ENCODE results near the gene USP31. TPM values are rescaled to one million over a fixed set of nuclear protein-coding genes. Genes with fewer than 3 reads are reported as not detected.

The USP31 gene
- total and polyA plus RNA-seq, 2 of the 13 experiments (the other 11 are each of a cell fraction or from before 2014, with no cell fraction given), result 22.5 to 23.3 TPM

DNA sequence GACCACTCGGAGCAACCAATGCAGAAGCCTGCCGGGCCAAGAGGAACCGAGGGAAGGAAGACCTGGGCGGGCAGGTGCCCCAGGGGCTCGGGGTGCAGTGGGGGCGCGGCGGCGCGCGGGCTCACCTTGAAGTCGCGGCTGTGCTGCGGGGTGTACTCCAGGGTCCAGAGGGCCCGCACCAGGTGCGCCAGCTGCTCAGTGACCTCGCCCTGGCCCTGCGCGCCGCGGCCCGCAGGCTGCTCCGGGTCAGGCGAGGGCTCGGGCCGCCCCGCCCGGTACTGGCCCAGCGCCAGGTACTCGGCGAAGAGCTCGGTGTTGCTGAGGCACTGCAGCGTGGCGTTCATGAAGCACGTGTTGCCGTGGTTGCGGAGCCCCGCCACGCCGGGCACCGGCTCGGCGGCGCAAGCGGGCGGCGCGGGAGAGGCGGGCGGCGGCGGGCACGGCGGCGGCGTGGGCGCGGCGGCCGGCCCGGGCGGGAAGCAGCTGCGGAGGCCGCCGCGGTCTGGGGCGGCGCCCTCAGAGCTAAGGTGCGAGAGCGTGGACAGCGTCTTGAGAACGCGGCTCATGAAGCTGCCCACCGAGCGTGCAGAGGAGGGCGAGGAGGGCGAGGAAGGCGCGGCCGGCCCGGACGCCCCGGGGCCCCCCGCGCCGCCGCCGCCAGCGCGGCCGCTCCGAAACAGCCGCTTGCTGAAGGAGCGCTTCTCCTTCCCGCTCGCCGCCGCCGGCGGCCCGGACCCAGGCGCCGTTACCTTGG, 562 bp downstream of the USP31 start (continued):
- TF ChIP-seq ZBTB33 (CRISPR knock-in tag; IDR thresholded peaks at IDR 0.05), result no peak; the same call in none of the 2 replicates
- TF ChIP-seq, protein P1, sequence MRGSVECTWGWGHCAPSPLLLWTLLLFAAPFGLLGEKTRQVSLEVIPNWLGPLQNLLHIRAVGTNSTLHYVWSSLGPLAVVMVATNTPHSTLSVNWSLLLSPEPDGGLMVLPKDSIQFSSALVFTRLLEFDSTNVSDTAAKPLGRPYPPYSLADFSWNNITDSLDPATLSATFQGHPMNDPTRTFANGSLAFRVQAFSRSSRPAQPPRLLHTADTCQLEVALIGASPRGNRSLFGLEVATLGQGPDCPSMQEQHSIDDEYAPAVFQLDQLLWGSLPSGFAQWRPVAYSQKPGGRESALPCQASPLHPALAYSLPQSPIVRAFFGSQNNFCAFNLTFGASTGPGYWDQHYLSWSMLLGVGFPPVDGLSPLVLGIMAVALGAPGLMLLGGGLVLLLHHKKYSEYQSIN (CRISPR knock-in tag; IDR thresholded peaks at IDR 0.05; ENCODE audit: borderline replicate concordance), result no peak
- TF ChIP-seq ESRRA (CRISPR knock-in tag; IDR thresholded peaks at IDR 0.05; ENCODE audit: low read depth), result peak; percentile 79
- peak; percentile 47; the same call in 1 of the 2 replicates for TF ChIP-seq ZBTB39 (CRISPR knock-in tag; IDR thresholded peaks at IDR 0.05)
- peak; percentile 60; the same call in 1 of the 2 replicates for TF ChIP-seq ZNF121 (CRISPR knock-in tag; IDR thresholded peaks at IDR 0.05)
- no peak for TF ChIP-seq CBX2 (IDR thresholded peaks at IDR 0.05; ENCODE audit: low read depth, low read length)
- TF ChIP-seq CBX2 (CRISPR knock-in tag; IDR thresholded peaks at IDR 0.05; ENCODE audit: low read depth), result no peak
- TF ChIP-seq DNMT1 (CRISPR knock-in tag; IDR thresholded peaks at IDR 0.05), result peak; percentile 75
- TF ChIP-seq ZNF747 (CRISPR knock-in tag; IDR thresholded peaks at IDR 0.05; ENCODE audit: borderline replicate concordance), result no peak
- TF ChIP-seq, protein P2, sequence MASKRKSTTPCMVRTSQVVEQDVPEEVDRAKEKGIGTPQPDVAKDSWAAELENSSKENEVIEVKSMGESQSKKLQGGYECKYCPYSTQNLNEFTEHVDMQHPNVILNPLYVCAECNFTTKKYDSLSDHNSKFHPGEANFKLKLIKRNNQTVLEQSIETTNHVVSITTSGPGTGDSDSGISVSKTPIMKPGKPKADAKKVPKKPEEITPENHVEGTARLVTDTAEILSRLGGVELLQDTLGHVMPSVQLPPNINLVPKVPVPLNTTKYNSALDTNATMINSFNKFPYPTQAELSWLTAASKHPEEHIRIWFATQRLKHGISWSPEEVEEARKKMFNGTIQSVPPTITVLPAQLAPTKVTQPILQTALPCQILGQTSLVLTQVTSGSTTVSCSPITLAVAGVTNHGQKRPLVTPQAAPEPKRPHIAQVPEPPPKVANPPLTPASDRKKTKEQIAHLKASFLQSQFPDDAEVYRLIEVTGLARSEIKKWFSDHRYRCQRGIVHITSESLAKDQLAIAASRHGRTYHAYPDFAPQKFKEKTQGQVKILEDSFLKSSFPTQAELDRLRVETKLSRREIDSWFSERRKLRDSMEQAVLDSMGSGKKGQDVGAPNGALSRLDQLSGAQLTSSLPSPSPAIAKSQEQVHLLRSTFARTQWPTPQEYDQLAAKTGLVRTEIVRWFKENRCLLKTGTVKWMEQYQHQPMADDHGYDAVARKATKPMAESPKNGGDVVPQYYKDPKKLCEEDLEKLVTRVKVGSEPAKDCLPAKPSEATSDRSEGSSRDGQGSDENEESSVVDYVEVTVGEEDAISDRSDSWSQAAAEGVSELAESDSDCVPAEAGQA (IDR thresholded peaks at IDR 0.05; ENCODE audit: low read depth), result peak; percentile 57; the same call in 1 of the 2 replicates
- TF ChIP-seq, protein P2 (CRISPR knock-in tag; IDR thresholded peaks at IDR 0.05; ENCODE audit: borderline replicate concordance), result peak; percentile 58; the same call in 1 of the 2 replicates
- no peak; the same call in 1 of the 2 replicates for TF ChIP-seq CSRNP2 (CRISPR knock-in tag; conservative IDR thresholded peaks at IDR 0.05; ENCODE audit: low read depth)
- no peak for TF ChIP-seq ZFP36L2 (CRISPR knock-in tag; IDR thresholded peaks at IDR 0.05)
- no peak for TF ChIP-seq MLLT10 (CRISPR knock-in tag; IDR thresholded peaks at IDR 0.05)
- no peak for TF ChIP-seq ZNF432 (CRISPR knock-in tag; IDR thresholded peaks at IDR 0.05; ENCODE audit: borderline replicate concordance)
- TF ChIP-seq SALL2 (CRISPR knock-in tag; IDR thresholded peaks at IDR 0.05), result no peak

Data from HepG2 (cell line).